Measurements from ENCODE around the gene ADAMTS10. TPM values are rescaled to one million over a fixed set of nuclear protein-coding genes. Genes with fewer than 3 reads are reported as not detected.
"Not testable (repeated sequence)": the region's sequence is repeated elsewhere in the genome, so short reads cannot be mapped to it uniquely, and the experiment has no call there.

ADAMTS10 gene
- total RNA-seq, 2 experiments from 2014 or later: 67.5 to 72.9 TPM

DNA sequence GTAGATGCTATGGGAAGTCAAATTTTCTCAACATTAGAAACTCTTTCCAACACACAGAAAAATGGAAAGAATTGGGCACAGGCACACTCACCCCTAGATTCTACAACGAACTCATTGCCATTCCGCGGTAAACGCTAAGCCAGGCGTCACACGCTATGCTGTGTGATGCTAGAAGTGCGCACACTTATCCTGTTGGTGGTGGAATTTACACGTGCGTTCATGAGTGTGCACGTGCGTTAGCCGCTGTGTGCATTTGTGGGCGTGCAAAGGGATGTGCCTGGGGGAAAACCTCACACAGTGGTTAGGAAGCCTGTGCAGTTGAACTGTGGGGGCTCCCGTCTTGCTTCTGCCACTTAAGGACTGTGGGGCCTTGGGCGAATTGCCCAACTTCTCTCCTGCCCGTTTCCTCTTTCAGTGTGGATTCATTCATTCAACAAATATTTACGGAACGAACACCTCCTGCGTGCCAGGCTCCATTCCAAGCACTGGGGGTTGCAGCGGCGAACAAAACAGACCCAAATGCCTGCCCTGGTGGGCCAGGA, 27.6 kb upstream of the ADAMTS10 start:
- peaks cover 39% of the 10 kb centered on the region for H3K27me3 Mint-ChIP-seq
- H3K36me3 ChIP-seq (ENCODE audit: insufficient read depth, low read length): no peaks in the 10 kb centered on the region
- intact Hi-C loops (cut with DNase I, micrococcal nuclease): no loop called here
- H3K4me3 ChIP-seq (ENCODE audit: low read length): no peak overlapping the region
- no peaks in the 10 kb centered on the region for H3K36me3 Mint-ChIP-seq (ENCODE audit: low read depth)
- peak; percentile 44 for ATAC-seq (ENCODE audit: poor library complexity)
- TF ChIP-seq, protein P1, sequence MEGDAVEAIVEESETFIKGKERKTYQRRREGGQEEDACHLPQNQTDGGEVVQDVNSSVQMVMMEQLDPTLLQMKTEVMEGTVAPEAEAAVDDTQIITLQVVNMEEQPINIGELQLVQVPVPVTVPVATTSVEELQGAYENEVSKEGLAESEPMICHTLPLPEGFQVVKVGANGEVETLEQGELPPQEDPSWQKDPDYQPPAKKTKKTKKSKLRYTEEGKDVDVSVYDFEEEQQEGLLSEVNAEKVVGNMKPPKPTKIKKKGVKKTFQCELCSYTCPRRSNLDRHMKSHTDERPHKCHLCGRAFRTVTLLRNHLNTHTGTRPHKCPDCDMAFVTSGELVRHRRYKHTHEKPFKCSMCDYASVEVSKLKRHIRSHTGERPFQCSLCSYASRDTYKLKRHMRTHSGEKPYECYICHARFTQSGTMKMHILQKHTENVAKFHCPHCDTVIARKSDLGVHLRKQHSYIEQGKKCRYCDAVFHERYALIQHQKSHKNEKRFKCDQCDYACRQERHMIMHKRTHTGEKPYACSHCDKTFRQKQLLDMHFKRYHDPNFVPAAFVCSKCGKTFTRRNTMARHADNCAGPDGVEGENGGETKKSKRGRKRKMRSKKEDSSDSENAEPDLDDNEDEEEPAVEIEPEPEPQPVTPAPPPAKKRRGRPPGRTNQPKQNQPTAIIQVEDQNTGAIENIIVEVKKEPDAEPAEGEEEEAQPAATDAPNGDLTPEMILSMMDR (IDR thresholded peaks at IDR 0.05): no peak
- H3K27ac Mint-ChIP-seq: no peak overlapping the region
- ChIA-PET POLR2A (no interaction called here), CTCF (interaction anchor here (0.7 kb wide), 1 partner anchor 188 kb away, joined by 4 read pairs; no protein-coding TSS in a partner anchor)
- H3K4me1 Mint-ChIP-seq (ENCODE audit: low read depth): no peaks in the 10 kb centered on the region
- no peaks in the 10 kb centered on the region for H3K9me3 ChIP-seq (ENCODE audit: control insufficient read depth in 1 of 2, insufficient read depth in 1 of 2, low read length in 2 of 2)
- no peak overlapping the region for H3K4me3 Mint-ChIP-seq
- H3K27ac ChIP-seq (ENCODE audit: low read depth in 1 of 2, low read length in 2 of 2): no peak overlapping the region
- peaks cover 0 to 7% of the 10 kb centered on the region in 2 experiments for H3K27me3 ChIP-seq (ENCODE audit: control insufficient read depth in 1 of 2, insufficient read depth in 2 of 2, low read length in 2 of 2)
- no peaks in the 10 kb centered on the region for H3K9me3 Mint-ChIP-seq
- H3K4me1 ChIP-seq (ENCODE audit: insufficient read depth, low read length): peaks cover 15% of the 10 kb centered on the region
- peak in 2 of 14 experiments; percentile 49 to 53 for DNase-seq

DNA sequence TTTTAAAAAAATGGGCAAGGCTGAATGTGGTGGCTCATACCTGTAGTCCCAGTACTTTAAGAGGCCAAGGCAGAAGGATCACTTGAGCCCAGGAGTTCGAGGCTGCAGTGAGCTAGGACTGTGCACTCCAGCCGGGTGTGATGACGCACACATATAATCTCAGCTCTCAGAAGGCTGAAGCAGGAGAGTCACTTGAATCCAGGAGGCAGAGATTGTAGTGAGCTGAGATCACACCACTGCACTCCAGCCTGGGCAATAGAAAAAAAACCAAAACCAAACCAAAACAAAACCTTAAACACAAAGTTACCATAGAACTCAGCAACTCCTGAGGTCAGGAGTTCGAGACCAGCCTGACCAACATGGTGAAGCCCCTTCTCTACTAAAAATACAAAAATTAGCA, 26.6 kb upstream of the ADAMTS10 start:
- H3K36me3 ChIP-seq (ENCODE audit: insufficient read depth, low read length); H3K9me3 Mint-ChIP-seq; H3K4me3 ChIP-seq (ENCODE audit: low read length); H3K9me3 ChIP-seq (ENCODE audit: control insufficient read depth in 1 of 2, insufficient read depth in 1 of 2, low read length in 2 of 2); H3K27ac ChIP-seq (ENCODE audit: low read depth in 1 of 2, low read length in 2 of 2); H3K27ac Mint-ChIP-seq; POLR2A ChIA-PET; H3K36me3 Mint-ChIP-seq (ENCODE audit: low read depth); CTCF ChIA-PET; H3K4me1 Mint-ChIP-seq (ENCODE audit: low read depth); H3K4me3 Mint-ChIP-seq; intact Hi-C loops (cut with DNase I, micrococcal nuclease); DNase-seq; ATAC-seq (ENCODE audit: poor library complexity); H3K27me3 ChIP-seq (ENCODE audit: control insufficient read depth in 1 of 2, insufficient read depth in 2 of 2, low read length in 2 of 2): not testable (repeated sequence)
- peaks cover 15% of the 10 kb centered on the region for H3K4me1 ChIP-seq (ENCODE audit: insufficient read depth, low read length)
- H3K27me3 Mint-ChIP-seq: peaks cover 38% of the 10 kb centered on the region

DNA sequence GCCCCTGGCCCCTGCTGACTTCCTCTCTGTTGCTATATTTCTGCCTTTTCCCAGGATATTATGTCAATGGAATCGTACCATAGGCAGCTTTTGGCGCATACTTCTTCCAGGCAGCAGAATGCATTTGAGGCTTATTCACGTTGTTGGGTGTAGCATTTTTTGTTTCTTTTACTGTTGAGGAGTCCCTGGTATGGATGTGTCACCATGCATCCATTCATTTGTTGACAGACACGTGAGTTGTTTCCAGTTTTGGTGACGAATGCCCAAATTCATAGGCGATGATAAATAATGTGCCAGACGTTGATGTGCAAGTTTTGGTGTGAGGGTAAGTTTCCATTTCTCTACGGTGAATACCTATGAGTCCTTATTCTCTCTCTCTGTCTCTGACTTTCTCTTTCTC, 24.9 kb upstream of the ADAMTS10 start:
- Histone ChIP-seq H3K27ac (ENCODE audit: low read depth in 1 of 2, low read length in 2 of 2) (no peak overlapping the region), H3K4me3 (ENCODE audit: low read length) (no peak overlapping the region), H3K36me3 (ENCODE audit: insufficient read depth, low read length) (no peaks in the 10 kb centered on the region), H3K4me1 (ENCODE audit: insufficient read depth, low read length) (peaks cover 15% of the 10 kb centered on the region), H3K27me3 (ENCODE audit: control insufficient read depth in 1 of 2, insufficient read depth in 2 of 2, low read length in 2 of 2) (peaks cover 0 to 6% of the 10 kb centered on the region in 2 experiments), H3K9me3 (ENCODE audit: control insufficient read depth in 1 of 2, insufficient read depth in 1 of 2, low read length in 2 of 2) (no peaks in the 10 kb centered on the region)
- H3K4me1 Mint-ChIP-seq (ENCODE audit: low read depth): no peaks in the 10 kb centered on the region
- ATAC-seq (ENCODE audit: poor library complexity): no peak
- H3K9me3 Mint-ChIP-seq: no peaks in the 10 kb centered on the region
- CTCF ChIA-PET: no interaction called here
- H3K27me3 Mint-ChIP-seq: peaks cover 26% of the 10 kb centered on the region
- H3K36me3 Mint-ChIP-seq (ENCODE audit: low read depth): no peaks in the 10 kb centered on the region
- no peak overlapping the region for H3K27ac Mint-ChIP-seq
- POLR2A ChIA-PET: no interaction called here
- no peak for DNase-seq
- TF ChIP-seq, protein P1 (IDR thresholded peaks at IDR 0.05): no peak
- intact Hi-C loops (cut with DNase I, micrococcal nuclease): no loop called here
- no peak overlapping the region for H3K4me3 Mint-ChIP-seq

DNA sequence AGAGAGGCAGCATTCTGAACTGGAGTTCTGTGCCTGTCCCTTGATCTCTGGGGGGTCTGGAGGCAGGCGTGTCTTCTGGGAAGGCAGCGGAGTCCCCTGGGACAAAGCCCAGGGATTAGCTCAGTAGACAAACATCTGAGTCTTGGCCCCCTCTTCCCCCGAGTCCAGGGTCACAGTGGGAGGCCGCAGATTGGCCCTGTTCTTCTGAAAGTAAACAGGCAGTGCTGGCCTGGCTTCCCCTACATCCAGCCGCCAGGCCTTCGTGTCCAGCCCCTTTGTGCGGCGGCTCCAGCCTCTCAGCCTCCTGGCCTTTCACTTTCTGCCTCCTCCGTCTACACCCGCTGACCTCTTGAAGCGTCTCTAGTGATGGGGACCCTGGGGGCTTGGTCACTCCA, 20.9 kb upstream of the ADAMTS10 start:
- ChIA-PET POLR2A (no interaction called here), CTCF (no interaction called here)
- Histone ChIP-seq H3K4me1 (ENCODE audit: insufficient read depth, low read length) (peaks cover 3% of the 10 kb centered on the region), H3K27ac (ENCODE audit: low read depth in 1 of 2, low read length in 2 of 2) (no peak overlapping the region), H3K9me3 (ENCODE audit: control insufficient read depth in 1 of 2, insufficient read depth in 1 of 2, low read length in 2 of 2) (no peaks in the 10 kb centered on the region), H3K27me3 (ENCODE audit: control insufficient read depth in 1 of 2, insufficient read depth in 2 of 2, low read length in 2 of 2) (no peaks in the 10 kb centered on the region), H3K4me3 (ENCODE audit: low read length) (no peak overlapping the region), H3K36me3 (ENCODE audit: insufficient read depth, low read length) (no peaks in the 10 kb centered on the region)
- H3K27ac Mint-ChIP-seq: no peak overlapping the region
- ATAC-seq (ENCODE audit: poor library complexity) (no peak), DNase-seq (no peak)
- H3K36me3 Mint-ChIP-seq (ENCODE audit: low read depth): no peaks in the 10 kb centered on the region
- intact Hi-C loops (cut with DNase I, micrococcal nuclease): no loop called here
- no peaks in the 10 kb centered on the region for H3K9me3 Mint-ChIP-seq
- TF ChIP-seq, protein P1 (IDR thresholded peaks at IDR 0.05): no peak
- H3K4me3 Mint-ChIP-seq: no peak overlapping the region
- no peaks in the 10 kb centered on the region for H3K27me3 Mint-ChIP-seq
- H3K4me1 Mint-ChIP-seq (ENCODE audit: low read depth): no peaks in the 10 kb centered on the region

Data from CD4-positive, alpha-beta T cell (primary cell).